ENCODE measurements around the gene MAPK9.

GRCh38 chr5:180283026-180283615 is 8.8 kb downstream of the MAPK9 start:
- no peak for TF ChIP-seq CTCF (IDR thresholded peaks at IDR 0.05)
- no peak for TF ChIP-seq POLR2AphosphoS5 (IDR thresholded peaks at IDR 0.05)

All from suprapubic skin (tissue), 3 donors.